HG03354 (cell line): Measurements from ENCODE around the gene PRDM16.

Source experiments
- ATAC-seq: cut with Tn5 transposase; IDR thresholded peaks from one replicate; pipeline ENCODE4 v1.9.1; 2021; ENCODE audit warnings: mild to moderate bottlenecking; ENCODE audit not compliant: unreplicated experiment, poor library complexity, severe bottlenecking

The PRDM16 gene

GRCh38 chr1:3261007-3261968 is 192.3 kb downstream of the PRDM16 start:
- no peak for ATAC-seq

DNA sequence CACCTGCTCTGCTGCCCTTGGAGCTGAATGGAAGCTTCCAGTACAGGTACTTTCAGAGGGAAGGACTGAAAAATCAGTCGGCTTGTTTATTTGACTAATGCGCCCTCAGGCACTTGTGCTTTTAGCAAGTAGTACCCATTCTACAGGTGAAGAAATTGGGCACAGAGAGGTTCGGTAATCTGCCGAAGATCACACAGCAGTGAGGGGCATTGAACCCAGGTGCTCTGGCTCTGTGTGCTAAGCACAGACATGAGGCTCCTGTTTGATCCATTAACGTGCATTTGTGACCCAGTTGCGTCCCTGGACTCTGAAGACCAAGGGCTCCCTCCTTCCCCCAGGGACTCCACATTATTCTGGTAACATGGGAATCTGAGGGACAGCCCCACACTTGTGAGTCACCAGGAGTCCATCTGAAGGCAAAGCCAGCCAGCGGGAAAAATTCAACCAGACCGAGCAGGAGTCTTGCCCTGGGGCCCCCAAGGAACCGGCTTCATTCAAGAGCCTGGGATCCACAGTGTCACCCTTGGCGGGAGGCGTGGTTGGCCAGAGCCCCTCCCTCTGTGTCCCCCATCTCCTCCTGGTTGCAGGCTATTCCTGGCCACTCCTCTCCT is 193.1 kb downstream of the PRDM16 start:
- ATAC-seq: no peak

DNA sequence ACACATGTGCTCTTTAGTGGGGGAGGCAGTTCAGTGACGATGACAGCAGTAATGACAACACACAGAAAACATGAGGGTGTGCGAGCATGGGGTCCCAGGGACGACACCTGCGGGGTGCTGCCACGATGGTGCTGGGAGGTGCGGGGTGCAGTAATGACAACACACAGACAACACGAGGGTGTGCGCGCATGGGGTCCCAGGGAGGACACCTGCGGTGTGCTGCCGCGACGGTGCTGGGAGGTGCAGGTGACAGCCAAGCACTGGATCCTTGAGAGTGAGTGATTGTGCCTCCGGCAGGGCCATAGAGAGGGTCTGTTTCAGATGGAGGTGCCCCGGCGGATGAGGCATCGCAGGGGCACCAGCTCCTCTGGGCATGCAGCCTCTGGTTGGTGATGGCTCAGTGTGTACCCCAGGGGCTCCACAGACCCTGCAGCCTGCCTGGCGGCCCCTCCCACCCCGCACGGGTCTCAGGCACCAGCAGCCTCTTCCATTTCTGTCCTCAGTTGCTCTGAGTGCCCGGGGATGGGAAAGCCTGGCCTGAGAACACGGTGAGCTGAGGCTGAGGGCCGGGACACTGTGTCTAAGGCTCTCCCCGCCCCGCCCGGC is 193.8 kb downstream of the PRDM16 start:
- no peak for ATAC-seq

GRCh38 chr1:3263790-3264189 is 194.8 kb downstream of the PRDM16 start:
- no peak for ATAC-seq

- ATAC-seq: no peak
These were observed 195.5 kb downstream of the PRDM16 start for GRCh38 chr1:3264456-3264855.

DNA sequence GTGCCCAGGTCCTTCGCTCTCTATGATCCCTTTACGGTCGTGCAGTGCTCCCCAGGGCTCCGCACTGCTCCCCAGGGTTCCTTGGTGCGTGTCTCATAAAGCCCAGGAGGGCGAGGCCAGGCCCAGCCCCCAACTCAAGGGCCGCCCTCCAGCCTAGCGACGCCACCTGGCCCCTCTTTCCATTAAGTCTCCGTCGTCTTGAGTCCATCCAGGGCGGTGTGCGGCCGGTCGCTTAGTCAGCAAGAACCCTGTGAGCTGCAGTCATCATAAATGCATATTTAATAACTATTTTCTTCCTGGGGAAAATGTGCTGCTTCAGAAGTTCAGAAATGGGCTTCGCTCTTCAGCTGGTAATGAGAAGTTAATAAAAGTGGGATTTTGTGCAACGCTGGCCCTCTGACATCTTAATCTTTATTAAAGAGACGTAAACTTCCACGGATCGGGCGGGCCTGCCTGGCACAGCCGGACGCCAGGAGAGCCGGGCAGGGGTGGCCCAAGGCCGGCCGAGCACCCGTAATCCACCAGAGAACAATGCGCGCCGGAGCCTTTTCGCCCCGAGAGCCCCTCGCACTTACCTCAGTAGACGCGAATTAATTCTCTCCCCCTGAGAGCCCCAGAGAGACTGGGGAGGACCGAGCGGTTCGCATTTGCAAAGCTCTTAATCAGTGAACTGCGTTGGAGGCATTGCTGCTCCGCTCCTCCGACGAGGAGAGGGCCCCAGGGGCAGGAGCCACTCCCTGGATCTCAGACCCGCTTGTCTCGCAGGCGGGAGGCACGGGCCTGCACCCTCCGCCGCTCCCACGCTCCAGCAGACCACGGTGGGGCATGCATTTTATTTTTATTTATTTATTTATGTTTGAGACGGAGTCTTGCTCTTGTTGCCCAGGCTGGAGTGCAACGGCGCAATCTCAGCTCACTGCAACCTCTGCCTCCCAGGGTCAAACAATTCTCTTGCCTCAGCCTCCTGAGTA is 197.1 kb downstream of the PRDM16 start:
- no peak for ATAC-seq

DNA sequence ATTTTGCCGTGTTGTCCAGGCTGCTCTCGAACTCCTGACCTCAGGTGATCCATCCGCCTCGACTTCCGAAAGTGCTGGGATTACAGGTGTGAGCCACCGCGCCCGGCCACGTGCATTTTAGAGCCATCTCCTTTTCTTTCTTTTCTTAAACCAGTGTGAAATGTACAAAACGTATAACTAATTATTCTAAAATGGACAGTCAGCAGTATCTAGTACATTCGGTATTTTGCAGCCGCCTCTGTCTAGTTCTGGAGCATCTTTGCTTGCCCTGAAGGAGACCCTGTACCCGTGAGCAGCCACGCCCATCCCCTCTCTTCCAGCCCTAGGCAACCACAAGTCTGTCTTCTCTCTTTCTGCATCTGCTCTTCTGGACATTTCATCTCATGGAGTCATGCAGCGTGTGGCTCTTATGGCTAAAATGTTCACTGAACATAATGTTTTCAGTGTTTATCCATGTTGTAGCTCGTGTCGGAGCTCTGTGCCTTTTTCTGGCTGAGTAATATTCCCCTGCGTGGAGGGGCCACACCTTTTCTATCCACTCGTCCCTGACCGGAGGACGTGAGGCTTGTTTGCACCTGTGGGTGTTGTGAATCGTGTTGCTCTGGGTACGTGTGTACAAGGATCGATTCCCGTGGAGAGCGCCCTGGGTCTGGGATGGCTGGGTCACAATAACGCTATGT is 198.0 kb downstream of the PRDM16 start:
- ATAC-seq: no peak

DNA sequence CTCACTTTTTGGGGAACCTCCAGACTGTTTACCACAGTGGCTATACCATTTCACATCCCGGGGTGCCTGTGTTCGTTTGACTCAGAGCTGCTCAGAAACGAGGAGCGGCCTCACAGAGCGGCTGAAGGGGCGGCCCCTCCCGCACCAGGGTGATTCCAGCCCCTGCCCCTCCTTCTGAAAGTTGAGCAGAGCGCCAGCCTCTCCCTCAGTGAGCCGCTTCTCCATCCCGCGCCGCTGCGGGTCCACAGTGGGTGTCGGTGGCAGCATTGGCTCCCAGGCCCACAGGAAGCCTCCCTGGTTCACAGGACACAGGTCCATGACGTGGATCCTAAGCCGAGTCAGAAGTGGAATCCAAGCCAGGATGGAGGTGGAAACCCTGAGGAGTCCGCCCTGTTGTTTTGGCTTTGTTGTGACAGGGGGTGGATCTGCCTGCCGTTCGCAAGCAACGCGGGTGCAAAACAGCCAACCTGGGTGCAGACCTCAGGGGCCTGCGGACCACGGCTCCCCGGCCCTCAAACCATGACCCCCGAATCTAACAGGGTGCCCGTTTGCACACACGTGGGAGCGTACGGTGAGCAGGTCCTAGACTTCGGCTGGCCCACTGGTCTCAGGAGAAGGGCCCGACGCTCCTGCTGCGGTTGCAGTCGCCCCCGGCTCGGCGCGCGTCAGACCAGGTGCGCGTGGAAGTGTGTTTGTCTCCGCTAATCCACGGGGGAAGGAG is 198.7 kb downstream of the PRDM16 start:
- ATAC-seq: no peak

GRCh38 chr1:3268281-3268680 is 199.3 kb downstream of the PRDM16 start:
- ATAC-seq: no peak

DNA sequence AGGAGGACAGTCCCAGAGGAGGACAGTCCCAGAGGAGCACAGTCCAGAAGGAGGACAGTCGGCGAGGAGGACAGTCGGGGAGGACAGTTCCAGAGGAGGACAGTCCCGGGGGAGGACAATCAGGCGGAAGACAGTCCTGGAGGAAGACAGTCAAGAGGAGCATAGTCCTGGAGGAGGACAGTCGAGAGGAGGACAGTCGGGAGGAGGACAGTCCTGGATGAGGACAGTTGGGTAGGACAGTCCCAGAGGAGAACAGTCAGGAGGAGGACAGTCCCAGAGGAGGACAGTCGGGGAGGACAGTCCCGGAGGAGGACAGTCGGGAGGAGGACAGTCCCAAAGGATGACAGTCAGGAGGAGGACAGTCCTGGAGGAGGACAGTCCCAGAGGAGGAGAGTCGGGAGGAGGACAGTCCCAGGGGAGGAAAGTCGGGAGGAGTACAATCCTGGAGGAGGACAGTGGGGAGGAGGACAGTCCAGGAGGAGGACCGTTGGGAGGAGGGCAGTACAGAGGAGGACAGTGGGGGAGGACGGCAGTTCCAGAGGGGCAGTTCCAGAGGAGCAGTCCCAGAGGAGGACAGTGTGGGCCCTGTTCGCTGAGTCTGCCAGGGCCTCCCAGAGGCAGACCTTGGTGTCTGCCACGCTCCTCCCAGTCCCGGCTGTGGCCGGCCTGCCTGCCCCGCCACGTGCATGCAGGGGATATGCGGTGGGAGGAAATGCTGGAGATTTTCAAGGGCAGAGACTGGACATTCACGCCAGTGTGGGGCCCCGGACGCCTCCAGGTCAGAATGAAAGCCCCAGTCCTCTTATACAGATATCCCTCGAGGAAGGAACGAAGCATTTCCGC is 201.6 kb downstream of the PRDM16 start:
- no peak for ATAC-seq

GRCh38 chr1:3271866-3272265 is 202.9 kb downstream of the PRDM16 start:
- no peak for ATAC-seq

DNA sequence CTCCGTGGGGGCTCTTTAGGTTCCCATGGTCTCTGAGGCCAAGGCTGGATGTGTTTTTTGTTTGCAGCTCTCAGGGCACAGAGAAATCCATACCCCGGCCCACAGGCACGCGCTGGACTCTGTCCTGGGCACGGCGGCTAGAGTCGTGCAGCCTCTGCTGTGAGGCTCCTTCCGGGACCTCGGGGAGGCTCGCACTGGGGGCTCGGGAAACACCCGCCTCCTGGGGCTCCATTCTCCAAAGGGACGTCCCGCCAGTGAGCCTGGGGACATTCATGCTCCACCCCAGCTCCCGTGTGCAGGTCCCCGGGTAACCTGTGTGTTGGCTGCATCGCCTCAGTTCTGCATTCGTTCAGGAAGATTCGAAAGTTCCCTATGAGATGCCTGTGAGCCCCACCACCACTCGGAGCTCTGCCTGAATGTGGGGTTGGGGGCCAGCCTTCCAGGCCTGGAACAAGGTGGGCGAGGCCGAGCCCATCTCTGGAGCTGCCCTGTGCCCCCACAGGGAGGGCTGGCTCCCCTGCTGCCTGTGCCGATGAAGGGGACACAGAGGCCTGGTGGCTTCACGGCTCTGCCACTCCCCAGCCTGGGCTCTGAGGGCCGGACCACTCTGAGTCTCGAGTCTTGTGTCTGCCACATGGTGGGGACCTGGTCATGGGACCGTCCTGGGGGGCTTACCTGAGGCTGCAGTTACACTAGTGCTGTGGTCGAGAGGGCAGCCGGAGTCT is 203.5 kb downstream of the PRDM16 start:
- no peak for ATAC-seq

DNA sequence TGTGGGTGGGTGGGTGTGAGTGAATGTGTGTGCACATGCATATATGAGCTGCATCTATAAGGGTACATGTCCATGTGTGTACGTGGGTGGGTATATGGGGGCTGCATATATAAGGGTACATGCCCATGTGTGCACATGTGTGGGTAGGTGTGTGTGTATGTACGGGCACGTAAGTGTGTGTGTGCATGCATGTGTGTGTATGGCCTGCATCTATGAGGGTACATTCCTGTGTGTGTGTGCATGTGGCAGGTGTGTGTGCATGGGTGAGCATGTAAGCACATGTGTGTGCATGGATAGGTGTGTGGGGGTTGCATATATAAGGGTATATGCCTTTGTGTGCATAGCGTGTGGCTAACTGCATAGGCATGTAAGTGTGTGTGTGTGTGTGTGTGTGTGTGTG is 204.4 kb downstream of the PRDM16 start:
- ATAC-seq: no peak

DNA sequence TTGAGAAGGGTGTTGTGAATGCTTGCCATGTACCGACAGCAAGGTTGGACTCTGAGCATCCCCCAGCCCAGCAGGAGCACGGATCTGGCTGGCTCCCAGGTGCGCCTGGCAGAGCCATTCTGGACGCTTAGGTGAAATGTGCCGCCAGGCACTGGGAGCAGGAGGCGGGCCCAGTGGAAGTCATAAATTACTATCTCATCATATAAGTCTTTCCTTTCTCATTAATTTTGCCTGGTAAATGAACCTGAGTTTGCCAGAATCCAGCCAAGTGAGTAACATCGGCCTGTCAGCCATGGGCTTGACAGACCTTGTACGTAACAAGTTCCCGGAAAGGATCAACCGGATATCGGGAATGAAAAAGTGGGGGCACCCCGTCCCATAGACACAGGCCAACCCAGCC is 206.0 kb downstream of the PRDM16 start:
- no peak for ATAC-seq

DNA sequence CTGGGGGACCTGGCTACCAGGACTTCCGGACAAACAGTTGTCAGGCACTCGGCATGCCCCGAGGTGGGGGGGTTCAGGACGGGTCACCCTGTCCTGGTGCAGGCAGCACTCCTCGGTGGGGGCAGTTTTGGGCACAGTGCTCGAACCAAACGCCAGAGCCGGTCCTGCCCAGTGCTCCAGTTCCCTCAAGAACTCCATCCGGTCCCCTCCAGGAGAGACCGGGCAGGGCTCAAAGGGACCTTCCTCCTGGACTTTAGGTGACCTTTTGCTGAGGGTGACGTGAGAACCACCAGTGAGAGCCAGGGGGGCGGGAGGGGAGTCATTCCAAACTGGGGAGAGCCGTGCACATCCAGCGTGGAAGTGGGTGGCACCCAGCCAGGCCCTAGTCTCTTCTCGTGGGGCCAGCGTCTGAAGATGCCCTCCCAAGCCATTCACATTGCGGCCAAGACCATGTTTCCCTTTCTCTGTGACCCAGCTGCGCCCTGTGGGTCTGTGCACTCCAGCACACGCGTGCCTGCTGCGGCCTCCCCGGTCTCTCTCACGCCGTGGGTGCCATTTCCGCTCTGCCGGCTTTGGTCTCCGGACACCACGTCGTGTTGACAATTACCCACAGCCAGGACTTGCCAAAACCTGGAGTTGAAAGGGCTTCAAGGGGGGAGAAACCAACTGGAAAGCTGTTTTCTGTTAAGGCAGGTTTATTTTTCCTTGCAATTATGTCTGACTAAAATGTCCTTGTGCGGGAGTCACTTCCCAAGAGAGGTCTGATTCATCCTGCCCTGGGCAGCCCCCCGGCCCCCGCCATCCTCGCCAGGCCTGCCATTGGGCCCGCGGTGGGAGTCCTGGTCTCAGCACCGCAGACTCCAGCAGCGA is 206.7 kb downstream of the PRDM16 start:
- ATAC-seq: no peak

- ATAC-seq: no peak
These were observed 207.4 kb downstream of the PRDM16 start for GRCh38 chr1:3276341-3276800.
